Mucosa of gallbladder (tissue), 1 donor: ENCODE data around the gene ELMO3. TPM values are rescaled to one million over a fixed set of nuclear protein-coding genes. Genes with fewer than 3 reads are reported as not detected.

Experiments
- DNase-seq: peaks from one replicate; pipeline ENCODE4 v3.0.0-alpha.2; 2020; ENCODE audit warnings: low spot score
- total RNA-seq: library from RNA; stranded (reverse); gene quantifications from one replicate; pipeline ENCODE4 v1.2.1, GENCODE V29; 2021
- donor health status: DM: no; HTN: no; CAD: no.

The ELMO3 gene
- total RNA-seq, 1 donor from 2014 or later: 68.3 TPM

DNA sequence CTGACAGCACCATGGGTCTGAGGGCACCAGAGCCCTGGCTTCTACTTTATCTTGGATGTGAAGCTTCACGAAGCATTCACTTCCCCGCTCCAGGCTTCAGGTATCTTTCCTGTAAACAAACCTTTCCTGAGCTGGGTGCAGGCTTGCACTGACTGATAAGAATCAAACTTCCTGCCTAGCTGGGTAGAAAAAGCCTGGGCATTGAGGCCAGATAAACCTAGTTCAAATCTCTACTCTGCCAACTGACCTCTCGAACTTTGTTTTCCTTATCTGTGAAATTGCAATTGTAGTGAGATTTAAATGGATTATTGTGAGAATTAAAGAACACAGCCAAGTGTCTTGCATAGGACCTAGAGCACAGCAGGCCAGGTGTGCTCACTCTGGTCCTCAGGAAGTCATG lies 25.1 kb downstream of the ELMO3 start:
- DNase-seq: no peak

- DNase-seq: no peak
Measured at GRCh38 chr16:67226295-67226803, 27.4 kb downstream of the ELMO3 start.

DNA sequence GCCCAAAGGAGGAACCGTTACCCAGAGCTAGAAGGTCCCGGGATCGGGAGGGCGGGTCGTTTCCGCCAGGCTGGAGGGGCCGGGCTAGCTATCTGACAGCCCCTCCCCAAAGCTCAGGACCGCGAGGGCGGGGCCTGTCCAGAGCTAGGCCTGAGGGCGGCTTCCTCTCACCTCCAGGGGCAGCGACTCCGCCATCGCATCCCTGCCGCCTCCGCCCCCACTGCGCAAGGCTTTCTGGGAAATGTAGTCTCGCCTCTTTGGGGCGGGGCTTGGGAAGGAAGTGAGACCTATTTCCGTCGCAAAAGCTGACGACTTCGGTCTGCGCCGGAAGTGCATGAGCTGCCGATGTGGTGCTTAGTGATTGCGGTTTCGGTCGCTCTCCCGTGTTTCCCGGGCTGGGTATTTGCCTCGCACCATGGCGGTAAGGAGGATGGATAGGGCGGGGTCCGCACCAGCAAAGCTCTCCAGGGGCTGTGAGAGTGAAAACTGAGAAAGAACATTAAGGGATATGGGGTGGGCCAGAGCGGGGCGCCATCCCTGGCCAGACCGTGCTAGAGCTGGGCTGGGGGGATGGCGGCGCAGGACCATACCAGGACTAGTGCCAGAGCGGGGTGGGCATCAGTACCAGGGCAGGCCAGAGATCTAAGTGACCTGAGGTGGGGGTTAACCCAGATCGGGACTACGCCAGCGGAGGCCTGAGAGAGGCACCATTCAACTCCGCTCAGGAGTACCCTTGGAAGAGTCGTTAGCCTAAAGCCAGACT lies 28.1 kb downstream of the ELMO3 start, which contains the start of gene TMEM208:
Gene TMEM208 (plus strand): TSS at position 327 of the 763 bp plus-strand sequence. CDS start 89 bp downstream, at position 416.
- peak; percentile 98 for DNase-seq

DNA sequence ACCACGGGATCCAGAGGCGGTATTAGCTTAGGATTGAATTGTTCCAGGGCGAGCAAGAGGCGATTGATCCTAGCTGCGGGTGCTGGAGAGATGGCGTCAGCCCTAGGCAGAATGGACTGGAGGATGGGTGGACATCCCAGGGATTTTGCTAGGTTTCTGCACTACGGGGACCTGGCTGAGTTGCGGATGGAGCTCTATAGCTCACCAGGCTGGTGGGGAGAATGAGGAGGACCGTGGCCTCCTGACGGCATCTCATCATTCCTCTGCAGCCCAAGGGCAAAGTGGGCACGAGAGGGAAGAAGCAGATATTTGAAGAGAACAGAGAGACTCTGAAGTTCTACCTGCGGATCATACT lies 28.6 kb downstream of the ELMO3 start:
- no peak for DNase-seq

GRCh38 chr16:67228034-67228785 lies 29.3 kb downstream of the ELMO3 start:
- no peak for DNase-seq

DNA sequence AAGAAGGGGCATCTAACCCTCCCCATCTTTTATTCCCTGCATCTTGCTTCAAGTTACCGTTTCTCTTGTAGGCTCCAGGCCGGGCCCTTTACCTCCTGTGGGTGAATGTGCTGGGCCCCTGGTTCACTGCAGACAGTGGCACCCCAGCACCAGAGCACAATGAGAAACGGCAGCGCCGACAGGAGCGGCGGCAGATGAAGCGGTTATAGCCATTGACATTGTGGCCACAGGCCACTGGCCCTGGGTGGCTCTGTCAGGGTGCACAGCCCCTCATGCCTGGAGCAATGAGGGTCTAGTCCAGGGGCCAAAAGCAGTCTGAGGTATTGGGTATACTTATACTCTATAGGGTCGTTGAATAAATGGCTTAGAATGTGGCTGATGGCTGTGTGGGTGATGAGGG lies 30.0 kb downstream of the ELMO3 start:
- no peak for DNase-seq

- DNase-seq: no peak
Measured at GRCh38 chr16:67229906-67230808, 31.2 kb downstream of the ELMO3 start.

GRCh38 chr16:67230809-67231660 lies 32.1 kb downstream of the ELMO3 start:
- no peak for DNase-seq

GRCh38 chr16:67233596-67233995 lies 34.7 kb downstream of the ELMO3 start:
- no peak for DNase-seq

- no peak for DNase-seq
Measured at GRCh38 chr16:67234180-67234597, 35.3 kb downstream of the ELMO3 start.

GRCh38 chr16:67235816-67236562 lies 37.1 kb downstream of the ELMO3 start:
- no peak for DNase-seq

DNA sequence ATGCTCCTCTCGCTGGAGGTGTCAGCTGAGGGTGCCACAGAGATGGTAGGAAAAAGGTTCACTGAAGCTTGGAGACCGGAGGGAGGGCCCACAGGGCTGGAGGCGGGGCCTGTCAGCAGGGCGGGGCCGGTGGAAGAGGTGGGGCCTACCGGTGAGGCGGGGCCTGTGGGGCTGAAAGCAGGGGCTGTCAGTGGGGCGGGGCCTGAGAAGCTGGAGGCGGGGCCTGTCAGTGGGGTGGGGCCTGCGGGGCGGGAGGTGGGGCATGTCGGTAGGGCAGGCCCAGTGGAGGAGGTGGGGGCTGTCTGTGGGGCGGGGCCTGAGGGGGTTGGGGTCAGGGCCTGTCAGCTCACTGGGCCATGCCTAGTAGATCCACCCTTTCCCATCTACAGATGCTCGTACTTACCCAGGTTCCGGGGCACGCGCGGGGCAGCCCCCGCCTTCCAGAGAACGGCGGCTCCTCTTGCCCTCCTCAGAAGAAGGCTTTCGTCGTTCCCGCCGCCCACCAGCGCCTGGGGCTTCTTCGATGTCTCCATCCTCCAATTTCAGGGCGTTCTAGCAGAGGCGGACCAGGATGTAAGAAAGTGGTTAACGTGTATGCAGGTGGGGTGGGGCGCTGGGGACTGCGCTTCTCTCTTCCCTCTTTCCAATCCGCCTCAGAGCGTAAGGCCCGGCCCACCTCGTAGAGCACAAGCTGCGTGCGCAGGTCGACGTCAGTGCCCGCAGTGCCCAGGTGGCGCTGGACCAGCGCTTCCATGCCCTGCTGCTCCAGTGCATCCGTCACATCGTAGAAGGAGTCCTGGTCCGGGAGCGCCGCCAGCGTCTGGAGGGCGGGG lies 37.8 kb downstream of the ELMO3 start:
- no peak for DNase-seq

DNA sequence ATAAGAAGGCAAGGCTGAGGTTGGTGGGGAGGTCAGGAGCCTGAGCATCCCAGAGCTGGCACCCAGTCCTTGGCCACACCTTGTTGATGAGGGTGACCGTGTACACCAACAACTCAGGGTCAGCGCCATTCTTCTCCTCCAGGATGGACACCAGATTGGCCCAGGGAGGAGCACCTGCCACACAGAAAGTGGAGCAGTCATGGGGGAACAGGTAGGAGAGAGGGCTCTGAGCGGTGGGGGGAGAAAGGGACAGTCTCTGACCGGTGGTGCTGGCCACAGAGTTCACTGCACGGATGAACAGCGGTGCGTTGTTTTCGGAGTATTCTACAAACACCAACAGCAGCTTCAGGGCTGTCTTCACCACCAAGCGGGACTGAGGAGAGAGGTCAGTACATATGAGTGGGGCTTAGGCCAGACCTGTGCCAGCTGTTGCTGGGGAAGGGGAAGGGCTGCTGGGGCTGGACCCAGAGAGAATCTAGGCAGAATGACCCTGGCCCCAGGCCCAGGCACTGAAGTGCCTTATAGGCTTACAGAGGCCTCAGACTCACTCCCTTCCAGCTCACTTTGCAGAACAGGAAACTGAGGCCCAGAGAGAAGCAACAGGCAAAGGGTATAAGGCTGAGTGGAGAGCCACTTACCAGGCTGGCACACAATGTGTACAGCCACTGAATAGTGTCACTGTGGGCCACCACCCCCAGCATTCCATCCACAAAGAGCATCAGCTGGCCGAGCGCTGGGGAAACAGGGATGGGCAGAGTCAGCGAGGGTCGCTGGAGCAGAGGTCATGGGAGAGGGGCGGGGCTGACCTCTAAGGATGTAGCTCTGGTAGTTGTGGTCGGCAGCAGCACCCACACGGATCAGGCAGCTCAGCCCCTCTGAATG lies 38.7 kb downstream of the ELMO3 start:
- no peak for DNase-seq

DNA sequence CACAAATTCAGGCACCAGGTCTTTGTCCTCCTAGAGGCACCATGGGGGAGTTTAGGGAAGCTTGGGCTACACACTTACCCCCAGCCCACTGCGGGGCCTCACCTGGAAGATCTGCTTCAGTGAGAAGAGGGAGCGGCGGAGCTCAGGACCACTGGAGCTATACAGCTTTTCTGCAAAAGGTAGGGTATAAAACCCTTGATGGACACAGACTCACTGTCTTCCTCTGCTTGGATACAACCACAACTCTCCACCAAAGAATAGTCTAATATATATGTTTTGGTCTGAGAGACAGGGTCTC lies 39.3 kb downstream of the ELMO3 start:
- DNase-seq: no peak

DNA sequence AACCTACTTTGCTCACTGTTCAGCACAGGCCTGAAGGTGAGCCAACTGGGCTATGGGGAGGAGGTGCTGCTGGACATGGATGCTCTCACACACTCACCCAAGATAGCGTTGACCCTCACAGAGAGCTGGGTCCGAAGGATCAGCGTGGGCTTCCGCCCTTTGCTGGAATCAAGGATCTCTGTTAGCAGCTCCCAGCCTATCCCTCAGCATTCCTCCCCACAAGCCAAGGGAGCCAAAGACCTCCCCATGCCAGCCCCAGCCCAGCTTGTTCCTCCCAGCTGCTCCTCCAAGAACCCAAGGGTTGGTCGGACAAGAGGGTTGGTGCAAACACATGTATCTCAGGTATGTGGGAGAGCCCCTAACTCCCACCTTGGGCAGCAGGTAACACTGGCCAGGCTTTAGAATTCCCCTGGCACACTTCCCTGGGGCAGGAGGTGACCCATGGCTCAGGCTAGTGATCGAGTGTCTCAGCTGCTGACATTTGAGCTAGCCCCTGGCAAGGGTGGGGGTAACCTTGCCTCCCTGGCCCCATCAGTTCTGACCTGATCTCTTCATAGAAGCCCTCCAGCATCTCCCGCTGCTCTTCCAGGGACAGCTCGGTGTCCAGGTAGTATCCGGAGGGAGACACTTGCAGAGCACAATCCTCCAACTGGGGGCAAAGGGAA lies 40.0 kb downstream of the ELMO3 start:
- no peak for DNase-seq

DNA sequence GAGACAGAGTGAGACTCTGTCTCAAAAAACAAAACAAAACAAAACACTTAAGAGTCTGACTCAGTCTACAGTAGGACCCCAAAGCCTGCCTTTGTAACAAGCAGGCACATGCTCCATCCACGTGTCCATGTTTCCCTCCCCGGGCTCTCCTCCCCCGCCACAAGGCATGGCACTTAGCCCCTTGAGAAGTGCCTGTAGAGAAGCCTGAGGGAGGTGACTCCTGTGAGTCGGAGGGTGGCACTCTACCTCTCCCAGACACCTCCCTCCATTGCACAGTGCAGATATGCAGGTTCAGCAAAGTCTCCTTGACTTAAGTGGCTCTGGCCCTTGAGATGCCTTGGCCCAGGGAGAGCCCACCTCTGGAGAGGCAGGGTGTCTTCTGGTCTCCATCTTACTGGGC lies 41.6 kb downstream of the ELMO3 start:
- no peak for DNase-seq

GRCh38 chr16:67241008-67241900 lies 42.3 kb downstream of the ELMO3 start:
- peak; percentile 50 for DNase-seq
